HG03097 (cell line): ENCODE measurements around the gene BLACAT1.

Experiments
- ATAC-seq: cut with Tn5 transposase; IDR thresholded peaks from one replicate; pipeline ENCODE4 v1.9.1; 2021; ENCODE audit not compliant: unreplicated experiment, low FRiP score

The BLACAT1 gene

GRCh38 chr1:205456868-205457745 lies 1.3 kb upstream of the BLACAT1 start:
- no peak for ATAC-seq

GRCh38 chr1:205456383-205456867 lies 580 bp upstream of the BLACAT1 start:
- ATAC-seq: no peak

GRCh38 chr1:205454903-205455335 lies 926 bp downstream of the BLACAT1 start:
- ATAC-seq: no peak

- no peak for ATAC-seq
Measured at GRCh38 chr1:205453466-205453865, 2.4 kb downstream of the BLACAT1 start.

GRCh38 chr1:205452933-205453332 lies 2.9 kb downstream of the BLACAT1 start:
- ATAC-seq: no peak

GRCh38 chr1:205452364-205452763 lies 3.5 kb downstream of the BLACAT1 start:
- no peak for ATAC-seq

GRCh38 chr1:205451759-205452164 lies 4.1 kb downstream of the BLACAT1 start:
- no peak for ATAC-seq

- ATAC-seq: no peak
Measured at GRCh38 chr1:205451202-205451601, 4.6 kb downstream of the BLACAT1 start.

GRCh38 chr1:205450448-205450847 lies 5.4 kb downstream of the BLACAT1 start:
- no peak for ATAC-seq

- ATAC-seq: no peak
Measured at GRCh38 chr1:205449750-205450443, 5.9 kb downstream of the BLACAT1 start.

- no peak for ATAC-seq
Measured at GRCh38 chr1:205449254-205449749, 6.5 kb downstream of the BLACAT1 start.

- no peak for ATAC-seq
Measured at GRCh38 chr1:205448540-205449253, 7.1 kb downstream of the BLACAT1 start.

- no peak for ATAC-seq
Measured at GRCh38 chr1:205447457-205448341, 8.1 kb downstream of the BLACAT1 start.

GRCh38 chr1:205446828-205447227 lies 9.0 kb downstream of the BLACAT1 start:
- no peak for ATAC-seq

- no peak for ATAC-seq
Measured at GRCh38 chr1:205445646-205445935, 10.3 kb downstream of the BLACAT1 start.

- ATAC-seq: no peak
Measured at GRCh38 chr1:205444931-205445645, 10.8 kb downstream of the BLACAT1 start.

- no peak for ATAC-seq
Measured at GRCh38 chr1:205444300-205444930, 11.4 kb downstream of the BLACAT1 start.

- no peak for ATAC-seq
Measured at GRCh38 chr1:205443585-205444299, 12.1 kb downstream of the BLACAT1 start.
